HEK293 (cell line): ENCODE data around the gene FRMD8.

Source experiments
- GFI1B ChIP-seq: fragments of 450-650 bp; formaldehyde crosslinking; IDR thresholded peaks from 2 replicates; pipeline ENCODE4 v1.5.1; 2016; ENCODE audit warnings: missing biosample characterization, missing genetic modification characterization
- IKZF3 ChIP-seq: fragments of 450-650 bp; IDR thresholded peaks from 2 replicates; pipeline ENCODE4 v1.5.0; 2018; ENCODE audit warnings: missing biosample characterization, mild to moderate bottlenecking, missing genetic modification characterization, moderate library complexity
- KLF1 ChIP-seq: fragments of 450-650 bp; formaldehyde crosslinking; IDR thresholded peaks from 2 replicates; pipeline ENCODE4 v1.5.1; 2016; ENCODE audit warnings: missing biosample characterization, missing genetic modification characterization
- KLF7 ChIP-seq: fragments of 450-650 bp; formaldehyde crosslinking; IDR thresholded peaks from 2 replicates; pipeline ENCODE4 v1.5.1; 2016; ENCODE audit warnings: missing biosample characterization, missing genetic modification characterization, borderline replicate concordance
- KLF8 ChIP-seq: fragments of 450-650 bp; formaldehyde crosslinking; IDR thresholded peaks from 2 replicates; pipeline ENCODE4 v1.5.1; 2016; ENCODE audit warnings: missing biosample characterization, missing genetic modification characterization
- ZFP69B ChIP-seq: fragments of 450-650 bp; formaldehyde crosslinking; IDR thresholded peaks from 2 replicates; pipeline ENCODE4 v1.5.1; 2016; ENCODE audit warnings: missing biosample characterization, missing genetic modification characterization
- ZIC2 ChIP-seq: fragments of 450-650 bp; formaldehyde crosslinking; IDR thresholded peaks from 2 replicates; pipeline ENCODE4 v1.5.1; 2016; ENCODE audit warnings: missing biosample characterization, missing genetic modification characterization
- ZNF140 ChIP-seq: fragments of 450-650 bp; formaldehyde crosslinking; IDR thresholded peaks from 2 replicates; pipeline ENCODE4 v1.5.1; 2016; ENCODE audit warnings: missing biosample characterization, missing genetic modification characterization
- ZNF155 ChIP-seq: fragments of 450-650 bp; formaldehyde crosslinking; IDR thresholded peaks from 2 replicates; pipeline ENCODE4 v1.5.1; 2016; ENCODE audit warnings: missing biosample characterization, missing genetic modification characterization
- ZNF16 ChIP-seq: fragments of 450-650 bp; formaldehyde crosslinking; IDR thresholded peaks from 2 replicates; pipeline ENCODE4 v1.5.1; 2016; ENCODE audit warnings: low read depth, missing biosample characterization, missing genetic modification characterization
- ZNF324 ChIP-seq: fragments of 450-650 bp; formaldehyde crosslinking; IDR thresholded peaks from 2 replicates; pipeline ENCODE4 v1.5.1; 2016; ENCODE audit warnings: missing biosample characterization, missing genetic modification characterization
- ZNF354C ChIP-seq: fragments of 450-650 bp; formaldehyde crosslinking; IDR thresholded peaks from 2 replicates; pipeline ENCODE4 v1.5.1; 2016; ENCODE audit warnings: missing biosample characterization, missing genetic modification characterization, low read depth, borderline replicate concordance
- ZNF48 ChIP-seq: fragments of 450-650 bp; formaldehyde crosslinking; IDR thresholded peaks from 2 replicates; pipeline ENCODE4 v1.5.1; 2016; ENCODE audit warnings: missing biosample characterization, missing genetic modification characterization
- ZNF623 ChIP-seq: fragments of 450-650 bp; formaldehyde crosslinking; IDR thresholded peaks from 2 replicates; pipeline ENCODE4 v1.5.1; 2016; ENCODE audit warnings: missing biosample characterization, missing genetic modification characterization
- ZNF76 ChIP-seq: fragments of 450-650 bp; formaldehyde crosslinking; IDR thresholded peaks from 2 replicates; pipeline ENCODE4; 2016; ENCODE audit warnings: low read depth, missing biosample characterization, missing genetic modification characterization, borderline replicate concordance
- ZNF785 ChIP-seq: fragments of 450-650 bp; formaldehyde crosslinking; IDR thresholded peaks from 2 replicates; pipeline ENCODE4 v1.5.1; 2016; ENCODE audit warnings: missing biosample characterization, missing genetic modification characterization
- TF ChIP-seq, protein P1 (sequence below): fragments of 450-650 bp; IDR thresholded peaks from 2 replicates; pipeline ENCODE4 v1.5.1; 2018; ENCODE audit warnings: missing biosample characterization, mild to moderate bottlenecking, missing genetic modification characterization
- TF ChIP-seq, protein P2 (sequence below): fragments of 450-650 bp; formaldehyde crosslinking; IDR thresholded peaks from 2 replicates; pipeline ENCODE4 v1.5.1; 2016; ENCODE audit warnings: missing biosample characterization, missing genetic modification characterization
- TF ChIP-seq, protein P3 (sequence below): fragments of 450-650 bp; formaldehyde crosslinking; IDR thresholded peaks from 2 replicates; pipeline ENCODE4 v1.5.1; 2017; ENCODE audit warnings: missing biosample characterization, missing genetic modification characterization
- TF ChIP-seq, protein P4 (sequence below): fragments of 450-650 bp; formaldehyde crosslinking; IDR thresholded peaks from 2 replicates; pipeline ENCODE4 v1.5.1; 2016; ENCODE audit warnings: missing biosample characterization, missing genetic modification characterization
- TF ChIP-seq, protein P5 (sequence below): IDR thresholded peaks from 2 replicates; pipeline ENCODE4 v1.6.1; 2011; ENCODE audit warnings: mild to moderate bottlenecking, low read depth, low read length, borderline replicate concordance
- TF ChIP-seq, protein P6 (sequence below): fragments of 450-650 bp; formaldehyde crosslinking; IDR thresholded peaks from 2 replicates; pipeline ENCODE4 v1.5.1; 2016; ENCODE audit warnings: missing biosample characterization, missing genetic modification characterization
- TF ChIP-seq, protein P7 (sequence below): fragments of 450-650 bp; formaldehyde crosslinking; IDR thresholded peaks from 2 replicates; pipeline ENCODE4 v1.5.1; 2016; ENCODE audit warnings: missing biosample characterization, missing genetic modification characterization
- TF ChIP-seq, protein P8 (sequence below): fragments of 450-650 bp; formaldehyde crosslinking; IDR thresholded peaks from 2 replicates; pipeline ENCODE4 v1.5.1; 2017; ENCODE audit warnings: missing biosample characterization, missing genetic modification characterization

Gene FRMD8

DNA sequence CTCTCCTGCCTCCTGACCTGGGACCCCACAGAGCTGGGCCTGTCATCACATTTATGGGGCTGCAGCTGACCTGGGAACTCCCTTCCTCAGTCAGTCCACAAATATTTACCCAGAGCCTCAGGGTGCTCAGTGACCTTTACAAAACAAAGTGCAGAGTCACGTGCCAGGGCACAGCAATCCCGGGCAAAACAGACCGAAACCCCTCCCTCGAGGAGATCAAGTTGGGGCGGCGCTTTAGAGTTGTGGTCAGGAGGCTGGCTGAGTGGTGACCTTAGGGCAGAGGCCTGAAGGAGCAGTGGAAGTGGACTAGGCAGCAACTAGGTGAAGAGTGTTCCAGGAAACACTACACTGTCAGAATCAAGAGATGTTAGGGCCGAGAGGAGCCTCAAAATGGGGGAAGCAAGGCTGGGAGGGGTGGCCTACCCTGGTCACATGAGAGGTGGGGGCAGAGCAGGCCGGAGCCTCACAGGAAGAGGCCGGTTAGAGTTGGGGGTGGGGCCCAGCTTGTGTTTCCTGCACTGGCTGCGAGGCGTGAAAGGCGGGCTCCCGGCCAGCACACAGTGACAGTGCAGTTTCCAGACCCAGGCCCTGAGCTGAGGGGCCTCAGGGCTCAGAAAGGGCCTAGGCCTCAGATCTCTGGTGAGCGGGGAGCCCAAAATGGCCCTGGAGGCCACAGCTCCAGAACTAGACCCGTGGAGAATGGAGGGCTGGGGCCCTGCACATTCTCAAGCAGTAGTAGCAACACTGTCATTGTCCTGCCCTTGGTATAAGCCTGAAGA lies 32.4 kb downstream of the FRMD8 start (continued):
- TF ChIP-seq KLF7 (tag by site-specific recombination) = no peak
- TF ChIP-seq, protein P1, sequence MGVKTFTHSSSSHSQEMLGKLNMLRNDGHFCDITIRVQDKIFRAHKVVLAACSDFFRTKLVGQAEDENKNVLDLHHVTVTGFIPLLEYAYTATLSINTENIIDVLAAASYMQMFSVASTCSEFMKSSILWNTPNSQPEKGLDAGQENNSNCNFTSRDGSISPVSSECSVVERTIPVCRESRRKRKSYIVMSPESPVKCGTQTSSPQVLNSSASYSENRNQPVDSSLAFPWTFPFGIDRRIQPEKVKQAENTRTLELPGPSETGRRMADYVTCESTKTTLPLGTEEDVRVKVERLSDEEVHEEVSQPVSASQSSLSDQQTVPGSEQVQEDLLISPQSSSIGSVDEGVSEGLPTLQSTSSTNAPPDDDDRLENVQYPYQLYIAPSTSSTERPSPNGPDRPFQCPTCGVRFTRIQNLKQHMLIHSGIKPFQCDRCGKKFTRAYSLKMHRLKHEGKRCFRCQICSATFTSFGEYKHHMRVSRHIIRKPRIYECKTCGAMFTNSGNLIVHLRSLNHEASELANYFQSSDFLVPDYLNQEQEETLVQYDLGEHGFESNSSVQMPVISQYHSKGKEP (tag by site-specific recombination) = peak; percentile 82
- no peak for TF ChIP-seq ZNF785 (tag by site-specific recombination)
- TF ChIP-seq, protein P2, sequence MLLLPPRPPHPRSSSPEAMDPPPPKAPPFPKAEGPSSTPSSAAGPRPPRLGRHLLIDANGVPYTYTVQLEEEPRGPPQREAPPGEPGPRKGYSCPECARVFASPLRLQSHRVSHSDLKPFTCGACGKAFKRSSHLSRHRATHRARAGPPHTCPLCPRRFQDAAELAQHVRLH (tag by site-specific recombination) = peak; percentile 97
- no peak for TF ChIP-seq ZNF140 (tag by site-specific recombination)
- TF ChIP-seq, protein P3, sequence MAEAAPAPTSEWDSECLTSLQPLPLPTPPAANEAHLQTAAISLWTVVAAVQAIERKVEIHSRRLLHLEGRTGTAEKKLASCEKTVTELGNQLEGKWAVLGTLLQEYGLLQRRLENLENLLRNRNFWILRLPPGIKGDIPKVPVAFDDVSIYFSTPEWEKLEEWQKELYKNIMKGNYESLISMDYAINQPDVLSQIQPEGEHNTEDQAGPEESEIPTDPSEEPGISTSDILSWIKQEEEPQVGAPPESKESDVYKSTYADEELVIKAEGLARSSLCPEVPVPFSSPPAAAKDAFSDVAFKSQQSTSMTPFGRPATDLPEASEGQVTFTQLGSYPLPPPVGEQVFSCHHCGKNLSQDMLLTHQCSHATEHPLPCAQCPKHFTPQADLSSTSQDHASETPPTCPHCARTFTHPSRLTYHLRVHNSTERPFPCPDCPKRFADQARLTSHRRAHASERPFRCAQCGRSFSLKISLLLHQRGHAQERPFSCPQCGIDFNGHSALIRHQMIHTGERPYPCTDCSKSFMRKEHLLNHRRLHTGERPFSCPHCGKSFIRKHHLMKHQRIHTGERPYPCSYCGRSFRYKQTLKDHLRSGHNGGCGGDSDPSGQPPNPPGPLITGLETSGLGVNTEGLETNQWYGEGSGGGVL (tag by site-specific recombination) = peak; percentile 84
- TF ChIP-seq, protein P4, sequence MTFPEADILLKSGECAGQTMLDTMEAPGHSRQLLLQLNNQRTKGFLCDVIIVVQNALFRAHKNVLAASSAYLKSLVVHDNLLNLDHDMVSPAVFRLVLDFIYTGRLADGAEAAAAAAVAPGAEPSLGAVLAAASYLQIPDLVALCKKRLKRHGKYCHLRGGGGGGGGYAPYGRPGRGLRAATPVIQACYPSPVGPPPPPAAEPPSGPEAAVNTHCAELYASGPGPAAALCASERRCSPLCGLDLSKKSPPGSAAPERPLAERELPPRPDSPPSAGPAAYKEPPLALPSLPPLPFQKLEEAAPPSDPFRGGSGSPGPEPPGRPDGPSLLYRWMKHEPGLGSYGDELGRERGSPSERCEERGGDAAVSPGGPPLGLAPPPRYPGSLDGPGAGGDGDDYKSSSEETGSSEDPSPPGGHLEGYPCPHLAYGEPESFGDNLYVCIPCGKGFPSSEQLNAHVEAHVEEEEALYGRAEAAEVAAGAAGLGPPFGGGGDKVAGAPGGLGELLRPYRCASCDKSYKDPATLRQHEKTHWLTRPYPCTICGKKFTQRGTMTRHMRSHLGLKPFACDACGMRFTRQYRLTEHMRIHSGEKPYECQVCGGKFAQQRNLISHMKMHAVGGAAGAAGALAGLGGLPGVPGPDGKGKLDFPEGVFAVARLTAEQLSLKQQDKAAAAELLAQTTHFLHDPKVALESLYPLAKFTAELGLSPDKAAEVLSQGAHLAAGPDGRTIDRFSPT (tag by site-specific recombination) = peak; percentile 73
- TF ChIP-seq IKZF3 (tag by site-specific recombination) = peak; percentile 13; the same call in 1 of the 2 replicates
- TF ChIP-seq, protein P5, sequence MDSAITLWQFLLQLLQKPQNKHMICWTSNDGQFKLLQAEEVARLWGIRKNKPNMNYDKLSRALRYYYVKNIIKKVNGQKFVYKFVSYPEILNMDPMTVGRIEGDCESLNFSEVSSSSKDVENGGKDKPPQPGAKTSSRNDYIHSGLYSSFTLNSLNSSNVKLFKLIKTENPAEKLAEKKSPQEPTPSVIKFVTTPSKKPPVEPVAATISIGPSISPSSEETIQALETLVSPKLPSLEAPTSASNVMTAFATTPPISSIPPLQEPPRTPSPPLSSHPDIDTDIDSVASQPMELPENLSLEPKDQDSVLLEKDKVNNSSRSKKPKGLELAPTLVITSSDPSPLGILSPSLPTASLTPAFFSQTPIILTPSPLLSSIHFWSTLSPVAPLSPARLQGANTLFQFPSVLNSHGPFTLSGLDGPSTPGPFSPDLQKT = no peak
- TF ChIP-seq KLF1 (tag by site-specific recombination) = peak; percentile 62; the same call in 1 of the 2 replicates
- TF ChIP-seq ZFP69B (tag by site-specific recombination) = peak; percentile 97
- no peak; the same call in 1 of the 2 replicates for TF ChIP-seq ZNF76 (tag by site-specific recombination)
- TF ChIP-seq ZIC2 (tag by site-specific recombination) = peak; percentile 86
- TF ChIP-seq ZNF16 (tag by site-specific recombination) = no peak
- TF ChIP-seq, protein P6, sequence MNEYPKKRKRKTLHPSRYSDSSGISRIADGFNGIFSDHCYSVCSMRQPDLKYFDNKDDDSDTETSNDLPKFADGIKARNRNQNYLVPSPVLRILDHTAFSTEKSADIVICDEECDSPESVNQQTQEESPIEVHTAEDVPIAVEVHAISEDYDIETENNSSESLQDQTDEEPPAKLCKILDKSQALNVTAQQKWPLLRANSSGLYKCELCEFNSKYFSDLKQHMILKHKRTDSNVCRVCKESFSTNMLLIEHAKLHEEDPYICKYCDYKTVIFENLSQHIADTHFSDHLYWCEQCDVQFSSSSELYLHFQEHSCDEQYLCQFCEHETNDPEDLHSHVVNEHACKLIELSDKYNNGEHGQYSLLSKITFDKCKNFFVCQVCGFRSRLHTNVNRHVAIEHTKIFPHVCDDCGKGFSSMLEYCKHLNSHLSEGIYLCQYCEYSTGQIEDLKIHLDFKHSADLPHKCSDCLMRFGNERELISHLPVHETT = no peak
- peak; percentile 88 for TF ChIP-seq KLF8
- peak; percentile 27; the same call in 1 of the 2 replicates for TF ChIP-seq ZNF623 (tag by site-specific recombination)
- TF ChIP-seq GFI1B (tag by site-specific recombination) = no peak
- TF ChIP-seq, protein P7, sequence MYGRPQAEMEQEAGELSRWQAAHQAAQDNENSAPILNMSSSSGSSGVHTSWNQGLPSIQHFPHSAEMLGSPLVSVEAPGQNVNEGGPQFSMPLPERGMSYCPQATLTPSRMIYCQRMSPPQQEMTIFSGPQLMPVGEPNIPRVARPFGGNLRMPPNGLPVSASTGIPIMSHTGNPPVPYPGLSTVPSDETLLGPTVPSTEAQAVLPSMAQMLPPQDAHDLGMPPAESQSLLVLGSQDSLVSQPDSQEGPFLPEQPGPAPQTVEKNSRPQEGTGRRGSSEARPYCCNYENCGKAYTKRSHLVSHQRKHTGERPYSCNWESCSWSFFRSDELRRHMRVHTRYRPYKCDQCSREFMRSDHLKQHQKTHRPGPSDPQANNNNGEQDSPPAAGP (tag by site-specific recombination) = peak; percentile 88
- TF ChIP-seq, protein P8, sequence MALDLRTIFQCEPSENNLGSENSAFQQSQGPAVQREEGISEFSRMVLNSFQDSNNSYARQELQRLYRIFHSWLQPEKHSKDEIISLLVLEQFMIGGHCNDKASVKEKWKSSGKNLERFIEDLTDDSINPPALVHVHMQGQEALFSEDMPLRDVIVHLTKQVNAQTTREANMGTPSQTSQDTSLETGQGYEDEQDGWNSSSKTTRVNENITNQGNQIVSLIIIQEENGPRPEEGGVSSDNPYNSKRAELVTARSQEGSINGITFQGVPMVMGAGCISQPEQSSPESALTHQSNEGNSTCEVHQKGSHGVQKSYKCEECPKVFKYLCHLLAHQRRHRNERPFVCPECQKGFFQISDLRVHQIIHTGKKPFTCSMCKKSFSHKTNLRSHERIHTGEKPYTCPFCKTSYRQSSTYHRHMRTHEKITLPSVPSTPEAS (tag by site-specific recombination) = no peak
- no peak for TF ChIP-seq ZNF155 (tag by site-specific recombination)
- TF ChIP-seq ZNF48 = no peak
- no peak for TF ChIP-seq ZNF354C (tag by site-specific recombination)
- peak; percentile 36; the same call in 1 of the 2 replicates for TF ChIP-seq ZNF324
